ENCODE results near the gene MAP3K14. TPM values are rescaled to one million over a fixed set of nuclear protein-coding genes. Genes with fewer than 3 reads are reported as not detected.

MAP3K14 gene
- polyA plus RNA-seq, 3 donors, result 1.4 to 29.9 (median 3.8) TPM

GRCh38 chr17:45292696-45293412 lies 24.0 kb downstream of the MAP3K14 start:
- H3K9me3 Mint-ChIP-seq, result peaks cover 0 to 2% (median 0%) of the 10 kb centered on the region in 7 donors
- 92% methylated on average over 10 of the region's 12 CpGs for WGBS (ENCODE audit: insufficient coverage)
- intact Hi-C loops (cut with micrococcal nuclease), result loop anchor here in 1 of 2 donors (1.0 to 5.0 kb wide), 4 partner anchors 14 to 66 kb away; no protein-coding TSS in a partner anchor
- peaks cover 80% of the 10 kb centered on the region for H3K4me1 Mint-ChIP-seq
- H3K27ac Mint-ChIP-seq, result peak overlapping the region; percentile 85 to 94 (median 90)
- peaks cover 0 to 2% (median 0%) of the 10 kb centered on the region in 3 donors for H3K27me3 Mint-ChIP-seq (ENCODE audit: low read depth in 3 of 3)
- H3K79me2 ChIP-seq (ENCODE audit: insufficient read depth, low read length), result peaks cover 52% of the 10 kb centered on the region
- peak overlapping the region; percentile 77 for H3K27ac ChIP-seq (ENCODE audit: low read depth in 1 of 2, low read length in 2 of 2)
- no peak overlapping the region for H2AFZ ChIP-seq (ENCODE audit: insufficient read depth, low read depth, low read length, poor library complexity, severe bottlenecking)
- H3K36me3 ChIP-seq (replicated peaks in 1 of 2; ENCODE audit: control insufficient read depth in 1 of 2, insufficient read depth in 2 of 2, low read length in 2 of 2), result peaks cover 23 to 26% of the 10 kb centered on the region in 2 donors
- H3K9me3 ChIP-seq (replicated peaks in 1 of 2; ENCODE audit: control insufficient read depth in 1 of 2, insufficient read depth in 1 of 2, low read length in 2 of 2), result no peaks in the 10 kb centered on the region
- no peaks in the 10 kb centered on the region for H3K27me3 ChIP-seq (ENCODE audit: control insufficient read depth in 2 of 2, insufficient read depth in 2 of 2, low read length in 2 of 2)
- H3K4me3 ChIP-seq (replicated peaks in 1 of 3; ENCODE audit: low read depth in 2 of 3, low read length in 3 of 3), result peak overlapping the region in 1 of 3 experiments; percentile 44
- H3K4me1 ChIP-seq (ENCODE audit: control insufficient read depth in 1 of 2, insufficient read depth in 2 of 2, low read length in 2 of 2), result peaks cover 82 to 84% of the 10 kb centered on the region in 2 donors
- H3K36me3 Mint-ChIP-seq, result peaks cover 41 to 55% of the 10 kb centered on the region in 2 donors
- DNase-seq, result no peak
- no peak for TF ChIP-seq CTCF (IDR thresholded peaks at IDR 0.05)
- H3K4me2 ChIP-seq (replicated peaks; ENCODE audit: extremely low read depth, low read length, poor library complexity, severe bottlenecking), result peak overlapping the region; percentile 65
- H3K9ac ChIP-seq (ENCODE audit: insufficient read depth, low read length, poor library complexity, severe bottlenecking), result peak overlapping the region; percentile 23
- H3K4me3 Mint-ChIP-seq, result peak overlapping the region; percentile 34 to 57
- H4K20me1 ChIP-seq (ENCODE audit: insufficient read depth, low read length), result peaks cover 35% of the 10 kb centered on the region

GRCh38 chr17:45291171-45291805 lies 25.5 kb downstream of the MAP3K14 start:
- H3K27me3 ChIP-seq (ENCODE audit: control insufficient read depth in 2 of 2, insufficient read depth in 2 of 2, low read length in 2 of 2), result no peaks in the 10 kb centered on the region
- Mint-ChIP-seq H3K27me3 (ENCODE audit: low read depth in 3 of 3) (peaks cover 0 to 2% (median 2%) of the 10 kb centered on the region in 3 donors), H3K9me3 (peaks cover 0 to 2% (median 0%) of the 10 kb centered on the region in 7 donors), H3K36me3 (peaks cover 51 to 68% of the 10 kb centered on the region in 2 donors), H3K4me3 (peak overlapping the region in 1 of 2 donors; percentile 62), H3K4me1 (peaks cover 67% of the 10 kb centered on the region), H3K27ac (peak overlapping the region; percentile 85 to 94 (median 89))
- intact Hi-C loops (cut with micrococcal nuclease), result loop anchor here in 1 of 2 donors (5.0 kb wide), 1 partner anchor 36 kb away; no protein-coding TSS in a partner anchor
- H2AFZ ChIP-seq (ENCODE audit: insufficient read depth, low read depth, low read length, poor library complexity, severe bottlenecking), result no peak overlapping the region
- peak overlapping the region; percentile 77 for H3K27ac ChIP-seq (ENCODE audit: low read depth in 1 of 2, low read length in 2 of 2)
- H3K36me3 ChIP-seq (replicated peaks in 1 of 2; ENCODE audit: control insufficient read depth in 1 of 2, insufficient read depth in 2 of 2, low read length in 2 of 2), result peaks cover 39 to 42% of the 10 kb centered on the region in 2 donors
- H4K20me1 ChIP-seq (ENCODE audit: insufficient read depth, low read length), result peaks cover 43% of the 10 kb centered on the region
- peaks cover 68 to 70% of the 10 kb centered on the region in 2 donors for H3K4me1 ChIP-seq (ENCODE audit: control insufficient read depth in 1 of 2, insufficient read depth in 2 of 2, low read length in 2 of 2)
- peak overlapping the region; percentile 10 for H3K9ac ChIP-seq (ENCODE audit: insufficient read depth, low read length, poor library complexity, severe bottlenecking)
- peaks cover 38% of the 10 kb centered on the region for H3K79me2 ChIP-seq (ENCODE audit: insufficient read depth, low read length)
- peak overlapping the region; percentile 65 for H3K4me2 ChIP-seq (replicated peaks; ENCODE audit: extremely low read depth, low read length, poor library complexity, severe bottlenecking)
- WGBS (ENCODE audit: insufficient coverage), result 0% methylated on average over 1 of the region's 5 CpGs
- no peaks in the 10 kb centered on the region for H3K9me3 ChIP-seq (replicated peaks in 1 of 2; ENCODE audit: control insufficient read depth in 1 of 2, insufficient read depth in 1 of 2, low read length in 2 of 2)
- peak overlapping the region in 1 of 3 experiments; percentile 41 for H3K4me3 ChIP-seq (replicated peaks in 1 of 3; ENCODE audit: low read depth in 2 of 3, low read length in 3 of 3)
- no peak for TF ChIP-seq CTCF (IDR thresholded peaks at IDR 0.05)
- DNase-seq, result peak; percentile 74 to 84 (median 76)
